SIG-M5 treated with dmso at 0.1 percent for 504 hours (cell line): ENCODE data around the gene GSK3B.
"Not testable (repeated sequence)": the region's sequence is repeated elsewhere in the genome, so short reads cannot be mapped to it uniquely, and the experiment has no call there.

Experiments
- DNase-seq: peaks from one replicate; lab custom pipeline; 2025; ENCODE audit not compliant: unreplicated experiment; lab: John Stamatoyannopoulos, UW

Gene GSK3B

DNA sequence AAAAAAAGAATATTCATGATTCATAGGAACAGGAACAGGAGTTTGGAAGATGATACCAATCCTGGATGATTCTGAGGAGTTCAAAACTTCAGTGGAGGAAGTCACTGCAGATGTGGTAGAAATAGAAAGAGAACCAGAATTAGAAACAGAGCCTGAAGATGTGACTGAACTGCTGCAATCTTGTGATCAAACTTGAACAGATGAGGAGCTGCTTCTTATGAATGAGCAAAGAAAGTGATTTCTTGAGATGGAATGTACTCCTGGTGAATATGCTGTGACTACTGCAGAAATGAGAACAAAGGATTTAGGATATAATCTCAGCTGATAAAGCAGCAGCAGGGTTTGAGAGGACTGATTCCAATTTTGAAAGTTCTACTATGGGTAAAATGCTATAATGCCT lies 72.7 kb downstream of the GSK3B start:
- DNase-seq: no peak

DNA sequence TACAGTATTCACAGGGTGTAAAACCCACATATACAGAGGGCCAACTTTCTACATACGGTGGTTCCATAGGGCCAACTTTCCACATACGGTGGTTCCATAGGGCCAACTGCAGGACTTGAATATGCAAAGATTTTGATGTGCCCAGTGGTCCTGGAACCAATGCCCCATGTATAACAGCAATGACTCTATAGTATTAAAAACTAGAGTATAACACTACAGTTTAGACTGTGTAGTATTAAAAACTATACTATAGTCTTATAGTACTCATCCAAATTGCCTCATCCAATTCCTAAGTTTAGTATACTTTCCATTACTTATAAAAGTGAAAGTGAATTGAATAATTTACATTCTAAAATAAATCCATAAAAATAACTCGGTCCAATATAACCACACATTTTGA lies 75.9 kb downstream of the GSK3B start:
- no peak for DNase-seq

DNA sequence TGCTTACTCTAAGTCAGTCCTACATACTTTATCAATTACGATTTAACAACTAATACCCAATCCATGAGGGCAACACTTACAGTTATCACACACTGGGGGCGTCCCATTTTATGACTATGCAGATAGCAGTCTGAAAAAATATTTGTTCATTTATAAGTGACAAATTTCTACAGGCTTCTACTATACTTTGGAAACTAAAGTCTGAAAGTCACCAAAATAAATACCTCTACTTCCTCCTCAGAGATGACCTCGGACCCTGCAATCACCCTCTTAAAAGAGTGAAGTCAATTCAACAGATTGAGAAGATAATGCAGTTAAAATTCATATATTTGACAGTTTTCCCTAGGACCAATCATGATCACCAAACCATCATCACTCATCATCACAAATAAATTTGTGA lies 76.6 kb downstream of the GSK3B start:
- no peak for DNase-seq

DNA sequence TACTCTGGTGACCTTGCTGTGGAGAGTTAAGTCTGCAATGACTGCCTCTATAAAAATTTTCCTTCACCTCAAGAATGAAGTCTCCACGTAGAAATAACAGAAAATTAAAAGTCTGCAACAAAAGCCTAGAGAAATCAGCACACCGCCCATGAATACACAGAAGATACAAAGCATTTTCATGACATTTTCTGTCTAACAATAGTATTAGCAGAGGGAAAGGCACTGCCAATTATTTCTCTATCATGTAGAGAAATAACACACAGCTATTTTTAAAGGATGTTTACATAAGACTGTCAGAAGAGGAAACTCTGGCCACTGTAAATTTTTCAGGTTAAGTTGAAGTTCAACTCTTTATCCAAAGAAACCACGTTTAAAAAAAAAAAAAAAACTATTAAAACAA lies 80.8 kb downstream of the GSK3B start:
- DNase-seq: no peak

DNA sequence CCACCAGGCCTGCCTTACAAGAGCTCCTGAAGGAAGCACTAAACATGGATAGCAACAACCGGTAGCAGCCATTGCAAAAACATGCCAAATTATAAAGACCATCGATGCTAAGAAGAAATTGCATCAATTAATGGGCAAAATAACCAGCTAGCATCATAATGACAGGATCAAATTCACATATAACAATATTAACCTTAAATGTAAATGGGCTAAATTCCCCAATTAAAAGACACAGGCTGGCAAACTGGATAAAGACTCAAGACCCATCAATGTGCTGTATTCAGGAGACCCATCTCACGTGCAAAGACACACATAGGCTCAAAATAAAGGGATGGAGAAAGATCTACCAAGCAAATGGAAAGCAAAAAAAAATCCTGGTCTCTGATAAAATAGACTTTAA lies 88.5 kb downstream of the GSK3B start:
- DNase-seq: not testable (repeated sequence)

DNA sequence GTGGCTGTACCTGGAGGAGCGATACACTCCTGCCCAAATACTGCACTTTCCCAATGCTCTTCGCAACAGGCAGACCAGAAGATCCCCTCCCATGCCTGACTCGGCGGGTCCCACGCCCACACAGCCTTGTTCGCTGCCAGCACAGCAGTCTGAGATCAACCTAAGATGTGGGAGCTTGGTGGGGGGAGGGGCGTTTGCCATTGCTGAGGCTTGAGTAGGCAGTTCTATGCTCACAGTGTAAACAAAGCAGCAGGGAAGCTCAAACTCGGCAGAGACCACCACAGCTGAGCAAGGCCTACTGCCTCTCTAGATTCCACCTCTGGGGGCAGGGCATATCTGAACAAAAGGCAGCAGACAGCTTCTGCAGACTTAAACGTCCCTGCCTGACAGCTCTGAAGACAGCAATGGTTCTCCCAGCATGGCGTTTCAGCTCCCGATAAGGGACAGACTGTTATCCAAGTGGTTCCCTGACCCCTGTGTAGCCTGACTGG lies 90.2 kb downstream of the GSK3B start:
- not testable (repeated sequence) for DNase-seq

DNA sequence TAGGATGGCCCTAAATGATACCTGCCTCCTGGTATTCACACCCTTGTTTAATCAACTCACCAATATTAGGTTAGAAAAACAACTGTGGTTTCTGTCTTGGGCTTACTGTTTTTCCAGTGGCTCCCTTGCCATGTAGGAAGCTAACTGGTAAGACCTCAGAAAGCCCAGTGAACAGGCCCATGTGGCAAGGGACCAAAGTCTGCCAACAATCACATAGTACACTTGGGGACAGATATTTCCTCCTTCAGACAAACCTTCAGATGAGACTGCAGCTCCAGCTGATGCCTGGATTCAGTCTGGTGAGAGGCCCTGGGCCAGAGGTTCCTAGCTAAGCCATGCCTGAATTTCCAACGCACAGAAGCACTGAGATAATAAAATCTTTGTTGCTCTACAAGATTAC lies 96.1 kb downstream of the GSK3B start:
- DNase-seq: no peak

DNA sequence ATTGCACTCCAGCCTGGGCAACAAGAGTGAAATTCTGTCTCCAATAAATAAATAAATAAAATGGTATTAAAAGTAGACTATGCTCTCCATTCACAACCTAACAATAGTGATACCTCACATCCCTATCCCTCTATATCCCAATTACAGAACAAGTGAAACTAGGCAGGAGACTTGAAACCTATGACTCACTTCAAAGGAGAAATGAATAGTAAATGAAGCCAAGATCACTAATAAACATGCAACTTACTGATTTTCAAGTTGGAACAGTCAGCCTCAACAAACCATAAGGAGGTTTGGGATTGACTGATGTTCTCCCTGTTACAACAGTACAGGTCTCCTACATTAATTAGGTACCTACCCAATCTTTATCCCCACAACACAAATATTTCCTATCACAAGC lies 103.4 kb downstream of the GSK3B start:
- DNase-seq: no peak

DNA sequence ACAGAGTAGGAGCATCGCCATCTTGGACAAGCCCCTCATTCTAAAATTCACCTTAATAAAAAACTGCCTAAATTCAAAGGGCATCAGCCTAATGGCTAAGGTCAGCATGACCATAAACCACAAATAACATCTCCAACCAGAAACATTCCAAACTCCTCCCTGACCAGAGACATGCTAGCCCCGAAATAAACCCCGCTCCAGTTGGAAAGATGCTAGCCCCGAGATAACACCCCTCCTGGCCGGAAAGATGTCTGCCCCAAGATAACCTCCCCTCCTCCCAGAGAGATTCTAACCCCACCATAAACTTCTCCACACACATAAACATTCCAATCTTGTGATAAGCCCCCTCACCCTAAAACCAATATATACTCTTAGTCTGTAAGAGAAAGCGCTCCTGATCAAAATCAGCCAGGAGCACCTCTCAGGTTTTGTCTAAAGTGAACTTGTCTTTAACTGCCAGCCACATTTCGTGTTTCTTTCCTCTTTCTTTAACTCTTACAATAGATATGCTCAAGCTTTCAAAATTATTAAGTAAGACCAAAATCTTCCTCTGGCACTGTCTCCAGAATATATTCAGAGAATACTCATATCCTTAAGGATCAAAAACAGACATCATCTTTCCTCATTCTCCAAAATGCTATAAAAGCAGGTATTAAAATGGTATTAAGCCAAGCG lies 104.1 kb downstream of the GSK3B start:
- no peak for DNase-seq

DNA sequence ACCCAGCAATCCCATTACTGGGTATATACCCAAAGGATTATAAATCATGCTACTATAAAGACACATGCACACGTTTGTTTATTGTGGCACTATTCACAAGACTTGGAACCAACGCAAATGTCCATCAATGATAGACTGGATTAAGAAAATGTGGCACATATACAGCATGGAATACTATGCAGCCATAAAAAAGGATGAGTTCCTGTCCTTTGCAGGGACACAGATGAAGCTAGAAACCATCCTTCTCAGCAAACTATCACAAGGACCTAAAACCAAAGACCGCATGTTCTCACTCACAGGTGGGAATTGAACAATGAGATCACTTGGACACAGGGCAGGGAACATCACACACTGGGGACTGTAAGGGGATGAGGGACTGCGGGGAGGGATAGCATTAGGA lies 107.4 kb downstream of the GSK3B start:
- DNase-seq: not testable (repeated sequence)

DNA sequence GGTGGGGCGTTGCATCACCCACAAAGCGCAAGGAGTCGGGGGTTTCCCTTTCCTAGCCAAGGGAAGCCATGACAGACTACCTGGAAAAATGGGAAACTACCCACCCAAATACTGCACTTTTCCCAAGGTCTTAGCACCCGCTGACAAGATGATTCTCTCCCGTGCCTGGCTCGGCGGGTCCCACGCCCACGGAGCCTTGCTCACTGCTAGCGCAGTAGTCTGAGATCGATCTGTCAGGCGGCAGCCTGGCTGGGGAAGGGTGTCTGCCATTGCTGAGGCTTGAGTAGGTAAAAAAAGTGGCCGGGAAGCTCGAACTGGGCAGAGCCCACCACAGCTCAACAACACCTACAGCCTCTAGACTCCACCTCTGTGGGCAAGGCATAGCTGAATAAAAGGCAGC lies 112.9 kb downstream of the GSK3B start:
- no peak for DNase-seq

DNA sequence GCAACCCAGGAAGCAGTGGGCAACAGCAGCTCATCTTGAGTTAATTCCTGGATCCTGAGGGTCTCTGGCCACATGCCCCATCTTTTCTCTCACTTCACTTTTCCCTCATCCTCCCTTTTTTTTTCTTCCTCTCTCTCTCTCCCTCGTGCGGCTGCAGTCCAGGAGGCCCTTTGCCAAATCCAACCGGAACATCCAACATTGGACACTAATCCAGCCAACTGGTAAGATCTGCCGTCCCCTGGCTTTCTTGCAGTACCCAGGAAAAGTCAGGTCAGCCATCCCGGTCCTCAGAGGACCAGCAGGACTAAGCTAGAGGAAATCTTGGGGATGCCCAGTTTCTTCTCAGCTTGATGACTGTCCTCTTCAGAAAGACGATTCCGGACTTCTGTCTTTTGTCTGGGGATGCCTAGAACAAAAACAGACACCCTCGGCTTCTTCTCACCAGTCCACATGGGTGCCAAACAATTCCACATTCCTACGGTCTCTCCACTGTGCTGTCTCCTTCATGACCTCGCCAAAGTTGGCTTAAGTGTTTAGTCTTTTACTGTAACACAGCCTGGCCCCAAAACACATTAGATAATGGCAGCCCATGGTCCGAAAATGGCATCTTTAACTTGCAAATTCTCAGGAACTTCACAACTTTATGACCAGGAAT lies 115.6 kb downstream of the GSK3B start:
- DNase-seq: no peak

DNA sequence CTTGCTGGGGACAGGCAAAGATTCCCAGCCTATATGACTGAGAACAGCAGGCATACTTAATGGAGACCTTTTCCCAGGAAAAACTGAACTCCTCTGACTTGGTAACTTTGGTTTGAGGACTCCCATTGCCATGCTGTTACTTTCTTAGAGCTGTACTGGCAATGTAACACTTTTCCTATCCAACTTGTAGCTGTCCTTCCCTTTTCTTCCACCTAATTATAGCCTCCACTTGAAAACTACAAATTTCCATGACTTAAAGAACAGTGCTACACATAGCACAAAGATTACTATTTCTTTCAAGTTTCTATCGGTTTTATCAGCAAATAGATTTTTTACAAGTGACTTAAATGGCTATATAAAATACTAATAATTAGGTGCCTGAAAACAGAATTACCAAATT lies 116.9 kb downstream of the GSK3B start:
- DNase-seq: no peak

DNA sequence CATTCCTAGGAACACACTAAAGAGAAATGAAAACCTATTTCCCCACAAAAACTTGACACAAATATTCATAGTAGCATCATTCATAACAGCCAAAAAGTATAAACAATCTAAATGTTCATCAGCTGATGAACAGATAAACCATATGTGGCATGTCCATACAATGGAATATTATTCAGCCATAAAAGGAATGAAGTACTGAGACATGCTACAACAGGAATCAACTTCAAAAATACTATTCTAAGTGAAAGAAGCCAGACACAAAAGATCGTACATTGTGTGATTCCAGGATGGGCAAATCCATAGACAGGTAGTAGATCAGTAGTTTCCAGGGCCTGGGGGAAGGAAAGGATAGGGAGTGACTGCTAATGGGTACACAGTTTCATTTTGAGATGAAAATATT lies 118.0 kb downstream of the GSK3B start:
- no peak for DNase-seq

DNA sequence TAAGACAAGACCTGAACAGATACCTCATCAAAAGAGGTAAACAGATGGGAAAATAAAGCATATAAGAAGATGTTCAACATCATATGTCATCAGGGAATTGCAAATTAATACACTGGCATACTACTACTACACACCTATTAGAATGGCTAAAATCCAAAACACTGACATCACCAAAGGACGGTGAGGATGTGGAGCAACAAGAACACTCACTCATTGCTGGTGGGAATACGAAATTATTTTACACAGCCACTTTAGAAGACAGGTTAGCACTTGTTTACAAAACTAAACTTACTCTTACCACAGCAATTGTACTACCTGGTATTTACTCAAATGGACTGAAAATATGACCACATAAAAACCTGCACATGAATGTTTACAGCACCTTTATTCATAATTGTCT lies 119.6 kb downstream of the GSK3B start:
- DNase-seq: no peak

DNA sequence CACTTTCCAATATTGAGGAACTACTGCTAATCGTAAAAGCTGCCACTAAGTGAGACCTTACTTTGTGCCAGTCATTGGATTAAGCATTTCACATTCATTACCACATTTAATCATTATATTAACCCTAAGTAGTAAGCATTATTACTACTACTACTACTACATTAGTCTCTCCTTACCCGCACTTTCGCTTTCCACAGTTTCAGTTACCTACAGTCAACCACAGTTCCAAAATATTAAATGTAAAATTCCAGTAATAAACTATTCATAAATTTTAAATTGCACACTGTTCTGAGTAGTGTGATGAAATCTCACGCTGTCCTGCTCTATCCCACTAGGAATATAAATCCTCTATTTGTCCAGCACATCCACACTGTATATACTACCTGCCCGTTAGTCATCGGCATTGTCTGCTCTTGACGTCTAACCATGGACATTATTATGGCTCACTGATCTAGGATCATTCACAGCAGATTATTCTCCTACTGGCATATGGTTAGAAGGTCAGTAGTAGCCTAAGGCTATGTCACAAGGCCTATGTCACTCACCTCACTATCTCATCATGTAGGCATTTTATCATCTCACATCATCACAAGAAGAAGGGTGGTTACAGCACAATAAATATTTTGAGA lies 121.1 kb downstream of the GSK3B start:
- DNase-seq: no peak

DNA sequence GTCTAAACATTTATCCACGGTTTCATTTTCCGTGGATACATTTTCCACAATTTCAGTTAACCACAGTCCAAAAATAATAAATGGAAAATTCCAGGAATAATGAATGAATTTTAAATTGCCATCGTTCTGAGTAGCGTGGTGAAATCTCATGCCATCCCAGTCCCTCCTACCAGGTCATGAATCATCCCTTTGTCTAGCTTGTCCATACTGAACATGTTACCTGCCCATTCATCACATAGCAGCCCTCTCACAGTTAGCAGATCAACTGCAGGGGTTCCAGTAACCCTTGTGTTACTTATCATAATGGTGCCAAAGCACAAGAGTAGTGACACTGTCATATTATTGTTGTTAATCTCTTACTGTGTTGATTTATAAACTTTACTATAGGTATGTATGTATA lies 124.5 kb downstream of the GSK3B start:
- DNase-seq: no peak

DNA sequence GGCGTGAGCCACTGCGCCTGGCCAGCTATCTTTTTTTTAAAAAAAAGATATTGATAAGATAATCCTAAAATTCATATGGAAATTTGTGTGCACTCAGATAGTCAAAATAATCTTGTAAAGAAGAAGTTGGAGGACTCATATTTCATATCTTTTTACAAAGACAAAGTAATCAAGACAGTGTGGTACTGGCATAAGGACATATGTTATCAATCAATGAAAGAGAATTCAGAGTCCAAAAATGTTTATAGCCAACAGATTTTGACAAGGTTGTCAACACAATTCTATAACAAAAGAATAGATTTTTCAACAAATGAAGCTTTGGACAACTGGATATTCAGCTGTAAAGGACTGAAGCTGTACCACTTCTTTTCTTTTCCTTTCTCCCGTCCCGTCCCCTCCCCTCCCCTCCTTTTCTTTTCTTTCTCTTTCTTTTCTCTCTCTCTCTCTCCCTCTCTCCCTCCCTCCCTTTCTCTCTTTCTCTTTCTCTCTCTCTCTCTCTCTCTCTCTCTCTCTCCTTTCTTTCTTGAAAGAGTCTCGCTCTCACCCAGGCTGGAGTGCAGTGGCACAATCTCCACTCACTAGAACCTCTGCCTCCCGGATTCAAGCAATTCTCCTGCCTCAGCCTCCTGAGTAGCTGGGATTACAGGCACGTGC lies 126.8 kb downstream of the GSK3B start:
- DNase-seq: no peak

DNA sequence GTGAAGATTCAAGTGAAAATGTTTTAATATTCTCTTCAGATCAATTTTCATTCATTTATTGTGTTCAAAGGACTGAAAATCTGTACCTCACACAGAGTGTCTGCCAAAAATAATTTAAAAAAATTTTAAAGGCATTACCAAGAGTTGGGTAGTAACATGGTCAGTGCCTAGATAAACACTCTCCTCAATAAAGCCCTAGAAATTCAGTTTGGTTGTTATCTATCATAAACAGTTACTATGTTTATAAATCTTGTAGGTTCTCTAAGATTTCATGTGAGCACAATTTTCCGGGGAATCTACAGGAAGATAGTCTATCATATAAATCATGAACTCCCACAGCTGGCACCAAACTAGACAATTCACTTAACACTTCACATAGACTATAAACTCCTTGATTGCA lies 128.6 kb downstream of the GSK3B start:
- no peak for DNase-seq

DNA sequence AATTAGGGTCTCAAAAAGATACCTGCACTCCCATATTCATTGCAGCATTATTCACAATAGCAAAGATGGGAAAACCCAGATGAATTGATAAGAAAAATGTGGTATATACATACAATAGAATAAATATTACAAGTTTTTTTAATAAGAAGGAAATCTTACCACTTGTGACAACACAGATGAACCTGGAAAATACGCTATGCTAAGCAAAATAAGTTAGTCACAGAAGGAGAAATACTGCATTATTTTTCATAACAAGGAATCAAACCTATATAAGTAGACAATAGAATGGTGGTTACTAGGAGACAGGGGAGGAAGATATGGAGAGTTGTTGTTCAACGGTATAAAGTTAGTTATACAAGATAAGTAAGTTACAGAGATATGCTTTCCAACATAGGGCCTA lies 130.0 kb downstream of the GSK3B start:
- no peak for DNase-seq

DNA sequence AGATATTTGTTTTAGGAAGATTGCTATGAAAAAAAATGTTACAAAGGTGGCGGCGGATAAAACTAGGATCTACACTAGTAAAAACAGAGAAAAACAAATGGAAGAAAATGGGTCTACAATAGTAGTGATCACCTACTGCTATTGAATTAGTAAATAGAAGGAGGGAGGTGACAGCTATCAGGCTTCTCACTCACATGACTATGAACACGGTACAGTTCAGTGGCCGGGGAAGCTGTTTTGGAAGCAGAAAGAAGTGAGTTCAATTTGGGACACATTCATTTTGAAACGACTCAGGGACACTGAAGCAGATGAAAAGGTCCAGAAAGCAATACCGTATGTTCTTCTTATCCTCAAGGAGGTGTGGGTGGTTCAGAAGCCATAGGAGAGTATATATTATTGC lies 138.3 kb downstream of the GSK3B start:
- no peak for DNase-seq
